Measurements from ENCODE around the gene KRT78.

- no peak for TF ChIP-seq CTCF (conservative IDR thresholded peaks at IDR 0.05; ENCODE audit: low read depth, low read length)
- no peak for TF ChIP-seq EZH2 (IDR thresholded peaks at IDR 0.05; ENCODE audit: borderline replicate concordance, low read depth, low read length, poor library complexity, severe bottlenecking)
These were observed 42.5 kb downstream of the KRT78 start for GRCh38 chr12:52806169-52806811.

All from A673 (cell line).